Activated CD4-positive, CD25-positive, alpha-beta regulatory T cell treated with anti-CD3 and anti-CD28 coated beads, Interleukin-2, amount 50 U/mL, for 24 hours (primary cell): Measurements from ENCODE around the gene SNF8.
"Not testable (repeated sequence)": the region's sequence is repeated elsewhere in the genome, so short reads cannot be mapped to it uniquely, and the experiment has no call there.

ENCODE experiments used
- ATAC-seq, 2 donors: fragments of 150-1000 bp; cut with Tn5 transposase; one replicate each; pipeline ENCODE4 v1.10.0; 2021; ENCODE audit warnings: mild to moderate bottlenecking in 1 of 2, moderate library complexity in 1 of 2

The SNF8 gene

GRCh38 chr17:48944515-48945260 is at the start of gene SNF8:
SNF8 (minus strand) TSS chr17:48944842; CDS start chr17:48944734, 108 bp downstream.
- peak; percentile 97 for ATAC-seq

GRCh38 chr17:48993951-48994350 is 49.3 kb upstream of the SNF8 start:
- no peak for ATAC-seq

- ATAC-seq: no peak
Measured at GRCh38 chr17:48993305-48993704, 48.7 kb upstream of the SNF8 start.

GRCh38 chr17:48992444-48992843 is 47.8 kb upstream of the SNF8 start:
- ATAC-seq: no peak

GRCh38 chr17:48990882-48991357 is 46.3 kb upstream of the SNF8 start:
- no peak for ATAC-seq

- ATAC-seq: no peak
Measured at GRCh38 chr17:48989100-48989499, 44.5 kb upstream of the SNF8 start.

- ATAC-seq: no peak
Measured at GRCh38 chr17:48985436-48986245, 41.0 kb upstream of the SNF8 start.

- no peak for ATAC-seq
Measured at GRCh38 chr17:48981927-48982539, 37.4 kb upstream of the SNF8 start.

GRCh38 chr17:48973806-48974205 is 29.2 kb upstream of the SNF8 start:
- ATAC-seq: no peak

GRCh38 chr17:48972749-48973097 is 28.1 kb upstream of the SNF8 start:
- no peak for ATAC-seq

- no peak for ATAC-seq
Measured at GRCh38 chr17:48970865-48971687, 26.4 kb upstream of the SNF8 start.

- no peak for ATAC-seq
Measured at GRCh38 chr17:48970224-48970623, 25.6 kb upstream of the SNF8 start.

GRCh38 chr17:48961516-48962233 is 17.0 kb upstream of the SNF8 start:
- ATAC-seq: no peak

- no peak for ATAC-seq
Measured at GRCh38 chr17:48960834-48961515, 16.3 kb upstream of the SNF8 start.

- ATAC-seq: no peak
Measured at GRCh38 chr17:48954300-48954755, 9.7 kb upstream of the SNF8 start.

GRCh38 chr17:48952904-48953303 is 8.3 kb upstream of the SNF8 start:
- peak in 1 of 2 donors; percentile 28 for ATAC-seq

- no peak for ATAC-seq
Measured at GRCh38 chr17:48951572-48951971, 6.9 kb upstream of the SNF8 start.

- ATAC-seq: not testable (repeated sequence)
Measured at GRCh38 chr17:48945261-48945651, 614 bp upstream of the SNF8 start.

- ATAC-seq: no peak
Measured at GRCh38 chr17:48933035-48933434, 11.6 kb downstream of the SNF8 start.

- ATAC-seq: no peak
Measured at GRCh38 chr17:48930435-48930873, 14.2 kb downstream of the SNF8 start.

- no peak for ATAC-seq
Measured at GRCh38 chr17:48929812-48930165, 14.9 kb downstream of the SNF8 start.
